ENCODE results near the gene HTRA3.

Gene HTRA3

GRCh38 chr4:8233672-8234484 is 35.7 kb upstream of the HTRA3 start:
- Histone ChIP-seq H3K27ac (no peak overlapping the region), H3K4me3 (no peak overlapping the region)

DNA sequence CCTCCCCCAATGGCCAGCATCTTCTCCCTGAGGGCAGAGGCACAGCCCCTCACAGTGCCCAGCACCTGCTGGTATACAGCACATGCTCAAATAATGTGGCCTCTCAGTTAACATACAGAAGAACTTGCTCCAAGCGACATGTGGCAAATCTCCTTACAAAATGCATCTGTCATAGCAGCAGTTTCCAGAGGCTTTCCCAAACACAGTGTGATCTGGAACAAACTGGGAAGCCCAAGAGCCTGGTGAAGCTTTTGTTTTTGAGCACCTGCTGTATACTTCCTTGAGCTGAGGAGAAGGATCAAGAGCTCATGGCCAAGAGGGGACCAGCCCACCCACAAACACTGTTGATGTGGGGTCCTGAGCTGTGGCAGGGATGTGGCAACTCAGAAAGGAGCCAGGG is 34.8 kb upstream of the HTRA3 start:
- no peak overlapping the region for H3K27ac ChIP-seq
- no peak overlapping the region for H3K4me3 ChIP-seq

GRCh38 chr4:8235224-8235623 is 34.3 kb upstream of the HTRA3 start:
- H3K4me3 ChIP-seq: no peak overlapping the region
- H3K27ac ChIP-seq: no peak overlapping the region

GRCh38 chr4:8235686-8236085 is 33.9 kb upstream of the HTRA3 start:
- no peak overlapping the region for H3K27ac ChIP-seq
- no peak overlapping the region for H3K4me3 ChIP-seq

- H3K27ac ChIP-seq: no peak overlapping the region
- H3K4me3 ChIP-seq: no peak overlapping the region
Observed at GRCh38 chr4:8236106-8236919, 33.2 kb upstream of the HTRA3 start.

DNA sequence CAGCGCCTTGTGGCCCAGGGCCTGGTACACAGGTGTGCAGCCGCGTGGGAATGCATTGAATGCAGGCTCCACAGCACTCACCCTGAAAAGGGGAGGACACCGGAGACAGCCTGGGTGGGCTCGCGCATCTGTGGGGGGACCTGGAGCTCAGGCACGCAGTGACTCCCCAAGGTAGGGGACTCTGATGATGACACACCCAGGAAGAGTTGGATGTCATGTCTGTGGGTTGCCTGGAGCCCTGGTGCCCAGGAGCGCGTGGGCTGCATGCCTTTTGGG is 32.7 kb upstream of the HTRA3 start:
- no peak overlapping the region for H3K27ac ChIP-seq
- no peak overlapping the region for H3K4me3 ChIP-seq

GRCh38 chr4:8237256-8237989 is 32.1 kb upstream of the HTRA3 start:
- Histone ChIP-seq H3K27ac (no peak overlapping the region), H3K4me3 (no peak overlapping the region)

DNA sequence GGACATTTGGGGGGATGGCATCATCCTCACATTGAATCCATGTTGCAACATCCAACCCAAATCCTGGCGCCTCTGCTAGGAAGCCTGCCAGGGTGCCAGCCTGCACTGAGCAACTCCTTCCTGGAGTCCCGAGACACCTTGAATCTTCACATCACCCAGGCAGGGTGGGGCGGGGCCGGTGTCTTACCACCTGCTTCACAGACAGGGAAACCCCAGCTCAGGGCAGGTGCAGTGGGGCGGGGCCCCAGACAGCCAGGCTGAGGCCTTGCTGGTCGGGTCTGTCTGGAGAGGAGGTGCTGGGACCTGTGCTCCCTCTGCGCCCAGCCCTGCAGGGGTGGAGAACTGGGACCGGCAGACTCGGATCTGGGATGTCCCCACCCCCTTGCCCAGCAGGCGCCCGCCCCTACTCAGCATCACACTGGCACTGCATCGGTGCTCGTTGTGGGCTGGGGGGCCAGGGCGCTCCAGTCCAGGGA is 31.5 kb upstream of the HTRA3 start:
- Histone ChIP-seq H3K4me3 (no peak overlapping the region), H3K27ac (no peak overlapping the region)

GRCh38 chr4:8238515-8239053 is 31.0 kb upstream of the HTRA3 start:
- Histone ChIP-seq H3K4me3 (no peak overlapping the region), H3K27ac (no peak overlapping the region)

- Histone ChIP-seq H3K4me3 (no peak overlapping the region), H3K27ac (no peak overlapping the region)
Observed at GRCh38 chr4:8239226-8239625, 30.3 kb upstream of the HTRA3 start.

- Histone ChIP-seq H3K4me3 (no peak overlapping the region), H3K27ac (no peak overlapping the region)
Observed at GRCh38 chr4:8239661-8240060, 29.9 kb upstream of the HTRA3 start.

- Histone ChIP-seq H3K4me3 (no peak overlapping the region), H3K27ac (no peak overlapping the region)
Observed at GRCh38 chr4:8240211-8241041, 29.1 kb upstream of the HTRA3 start.

DNA sequence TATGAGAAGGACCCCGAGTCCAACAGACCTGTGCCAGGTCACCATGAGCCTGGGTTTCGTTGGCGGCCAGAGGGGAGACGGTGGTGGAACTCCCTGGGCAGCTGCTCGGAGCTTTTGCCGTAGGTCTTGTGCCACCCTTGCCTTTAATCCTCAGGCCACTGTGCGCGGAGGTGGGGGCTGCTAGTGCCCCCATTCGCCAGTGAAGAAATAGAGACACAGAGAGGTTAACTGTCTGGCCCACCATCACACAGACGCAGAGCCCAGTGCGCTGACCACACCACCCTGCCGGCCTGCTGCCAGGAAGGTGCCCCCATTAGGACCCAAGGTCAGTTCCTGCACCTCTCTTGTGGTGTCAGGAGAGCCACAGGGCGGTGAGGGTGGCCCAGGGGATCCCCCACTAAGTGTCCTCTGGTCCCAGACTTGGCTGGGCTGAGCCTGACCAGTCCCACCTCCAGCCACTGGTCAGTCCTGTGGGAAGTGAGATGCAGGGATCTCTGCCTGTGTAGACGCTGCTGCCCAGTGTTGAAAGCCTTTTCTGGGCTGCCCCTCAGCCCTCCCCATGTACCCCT is 28.3 kb upstream of the HTRA3 start:
- Histone ChIP-seq H3K4me3 (no peak overlapping the region), H3K27ac (no peak overlapping the region)

DNA sequence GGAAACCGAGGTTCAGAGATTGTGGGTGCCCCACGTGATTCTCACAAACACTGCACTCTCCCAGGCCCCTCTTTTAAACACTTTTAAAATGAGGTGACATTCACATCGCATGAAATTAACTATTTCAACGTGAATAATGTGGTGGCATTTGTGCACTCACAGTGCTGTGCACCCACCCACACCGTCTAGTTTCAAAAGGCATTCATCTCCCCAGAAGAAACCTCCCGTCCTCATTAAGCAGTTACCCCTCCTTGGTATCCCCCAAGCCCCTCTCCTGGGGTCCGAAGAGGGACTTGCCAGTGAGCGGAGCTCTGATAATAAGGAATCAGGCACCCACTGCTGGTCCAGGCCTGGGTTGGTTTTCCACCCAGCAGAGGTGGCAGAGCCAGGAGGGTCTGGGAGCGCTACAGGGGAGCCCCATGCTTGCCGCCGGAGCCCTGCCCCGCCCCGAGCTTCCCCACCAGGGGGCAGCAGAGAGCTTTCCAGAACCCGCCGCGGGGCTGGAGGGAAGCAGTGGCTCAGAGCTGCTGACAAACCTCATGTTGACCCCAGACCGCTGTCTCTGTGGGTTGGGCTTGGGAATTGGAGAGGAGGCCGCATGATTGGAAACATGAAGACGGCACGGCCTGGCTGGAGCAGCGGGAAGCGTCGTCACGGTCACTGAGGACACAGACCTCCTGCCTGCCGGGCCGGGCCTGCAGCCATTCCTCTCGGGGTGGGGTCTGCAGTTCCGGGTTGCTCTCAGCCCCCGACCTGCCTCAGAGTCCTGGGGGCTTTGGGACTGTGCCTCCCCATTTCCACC is 27.5 kb upstream of the HTRA3 start:
- Histone ChIP-seq H3K4me3 (no peak overlapping the region), H3K27ac (peak overlapping the region in 8 of 21 experiments; percentile 9 to 84 (median 56))

DNA sequence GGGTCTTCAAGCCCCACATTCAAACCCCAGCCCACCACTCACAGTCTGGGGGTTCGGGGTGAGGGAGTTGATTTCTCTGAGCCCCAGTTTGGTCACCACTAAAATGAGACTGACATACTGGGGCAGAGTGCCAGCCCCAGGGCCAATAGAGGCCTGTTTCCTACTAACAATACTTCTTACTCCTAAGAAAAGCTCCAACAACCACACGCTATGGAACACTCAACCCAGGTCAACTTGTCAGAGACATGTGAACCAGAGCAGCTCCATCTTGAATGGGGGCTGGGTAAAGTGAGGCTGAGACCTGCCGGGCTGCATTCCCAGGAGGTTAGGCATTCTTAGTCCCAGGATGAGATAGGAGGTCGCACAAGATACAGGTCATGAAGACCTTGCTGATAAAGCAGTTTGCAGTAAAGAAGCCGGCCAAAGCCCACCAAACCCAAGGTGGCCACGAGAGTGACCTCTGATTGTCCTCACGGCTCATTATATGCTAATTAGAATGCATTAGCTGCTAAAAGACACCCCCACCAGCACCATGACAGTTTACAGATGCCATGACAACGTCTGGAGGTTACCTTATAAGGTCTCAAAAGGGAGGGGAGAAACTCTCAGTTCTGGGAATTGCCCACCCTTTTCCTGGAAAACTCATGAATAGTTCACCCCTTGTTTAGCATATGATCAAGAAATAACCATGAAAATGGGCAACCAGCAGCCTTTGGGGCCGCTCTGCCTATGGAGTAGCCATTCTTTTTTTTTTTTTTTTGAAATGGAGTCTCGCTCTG is 26.6 kb upstream of the HTRA3 start:
- no peak overlapping the region for H3K4me3 ChIP-seq
- peak overlapping the region in 8 of 21 experiments; percentile 9 to 84 (median 56) for H3K27ac ChIP-seq

DNA sequence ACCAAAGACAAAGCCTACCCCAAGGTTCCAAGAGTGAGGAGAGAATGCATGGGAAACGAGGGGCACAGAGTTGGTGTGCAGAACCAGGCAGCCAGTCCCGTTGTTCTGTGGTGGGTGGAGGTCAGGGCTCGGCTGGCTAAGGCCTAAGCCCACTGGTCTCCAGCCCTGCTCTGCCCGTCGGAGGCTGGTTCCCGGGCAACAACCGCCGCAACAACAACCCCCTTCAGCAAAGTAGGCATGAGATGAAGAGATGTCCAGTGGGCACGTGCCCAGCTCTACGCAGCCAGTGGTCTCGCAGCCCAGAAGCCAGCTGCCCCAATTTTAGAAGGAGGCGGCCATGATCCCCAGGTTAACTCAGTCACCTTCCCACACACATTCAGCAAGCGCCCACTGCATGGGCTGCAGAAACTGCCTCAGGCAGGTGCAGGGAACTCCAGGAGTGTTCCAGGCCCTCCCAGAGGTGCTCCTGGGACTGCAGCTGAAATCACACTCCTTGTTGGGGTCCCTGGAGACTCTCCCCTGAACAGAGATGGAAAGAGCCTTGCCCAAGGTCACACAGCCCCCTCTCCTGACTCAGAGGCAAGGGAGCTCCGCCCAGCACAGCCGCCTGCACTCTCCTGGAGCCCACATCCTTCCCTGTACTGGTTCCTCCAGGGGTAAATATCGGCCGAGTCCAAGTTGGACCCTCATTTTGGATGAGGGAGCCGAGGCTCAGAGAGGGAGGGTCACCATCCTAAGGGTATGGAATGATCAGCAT is 25.4 kb upstream of the HTRA3 start:
- Histone ChIP-seq H3K27ac (no peak overlapping the region), H3K4me3 (no peak overlapping the region)

- Histone ChIP-seq H3K4me3 (no peak overlapping the region), H3K27ac (no peak overlapping the region)
Observed at GRCh38 chr4:8244931-8245460, 24.6 kb upstream of the HTRA3 start.

All from skin epidermis (tissue), 12 donors.